GM12891 (cell line): ENCODE measurements around the gene MAP2K1.

Experiments
- DNase-seq: peaks from one replicate; pipeline ENCODE4 v3.0.0; 2011; ENCODE audit warnings: low spot score; ENCODE audit not compliant: insufficient read length
- FAIRE-seq: peaks from 2 replicates; lab custom pipeline; 2011; peaks lifted over from hg19 to GRCh38; lab: Jason Lieb, UNC
- PAX5 ChIP-seq: IDR thresholded peaks from 2 replicates; pipeline ENCODE4 v1.6.1; 2011; ENCODE audit warnings: low read length, moderate library complexity, mild to moderate bottlenecking; ENCODE audit not compliant: insufficient read depth, severe bottlenecking
- POLR2A ChIP-seq: IDR thresholded peaks from 2 replicates; pipeline ENCODE4 v1.6.1; 2011; ENCODE audit warnings: low read depth, low read length, control low read depth
- POLR2AphosphoS5 ChIP-seq: IDR thresholded peaks from 2 replicates; pipeline ENCODE4 v1.6.1; 2011; ENCODE audit warnings: low read depth, low read length, control low read depth
- POU2F2 ChIP-seq: IDR thresholded peaks from 2 replicates; pipeline ENCODE4 v1.6.1; 2011; ENCODE audit warnings: low read depth, mild to moderate bottlenecking, control low read depth, low read length, moderate library complexity
- SPI1 ChIP-seq: IDR thresholded peaks from 2 replicates; pipeline ENCODE4 v1.6.1; 2011; ENCODE audit warnings: low read depth, low read length, control low read depth
- TAF1 ChIP-seq: IDR thresholded peaks from 2 replicates; pipeline ENCODE4 v1.6.1; 2011; ENCODE audit warnings: low read depth, low read length, control low read depth

MAP2K1 gene

DNA sequence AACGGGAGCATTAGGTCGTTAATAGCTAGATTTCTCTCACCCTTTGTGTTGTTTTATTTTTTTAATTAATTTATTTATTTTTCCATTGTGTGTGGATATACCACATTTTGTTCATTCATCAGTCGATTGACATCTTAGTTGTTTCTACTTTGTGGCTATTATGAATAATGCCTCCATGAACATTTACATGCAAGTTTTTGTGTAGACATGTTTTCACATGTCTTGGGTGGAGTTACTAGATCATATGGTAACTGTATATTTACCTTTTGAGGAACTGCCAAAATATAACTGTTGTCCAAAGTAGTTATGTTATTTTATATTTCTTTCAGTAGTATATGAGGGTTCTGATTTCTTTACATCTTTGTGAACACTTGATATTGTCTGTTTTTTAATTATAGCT, 137.2 kb downstream of the MAP2K1 start:
- no peak for DNase-seq
- FAIRE-seq, result no peak

DNA sequence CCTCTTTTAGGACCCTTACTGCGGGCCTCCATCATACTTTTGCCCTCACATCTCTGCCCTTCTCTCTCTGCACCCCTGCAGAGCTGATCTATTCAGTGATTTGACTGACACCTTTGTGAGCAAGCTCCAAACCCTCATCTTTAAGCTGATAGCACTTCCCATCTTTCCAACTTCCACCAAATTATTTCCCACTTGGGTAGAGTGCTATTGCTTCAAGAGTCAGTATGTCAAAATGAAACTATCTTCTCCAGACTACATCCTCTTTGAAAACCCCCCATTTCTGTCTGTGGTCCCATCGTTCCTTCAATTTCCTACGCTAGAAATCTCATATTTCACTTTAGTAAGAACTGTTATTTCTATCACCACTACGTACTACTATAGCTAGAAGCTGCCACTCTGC, 138.1 kb downstream of the MAP2K1 start:
- TF ChIP-seq TAF1 (no peak), POLR2AphosphoS5 (no peak), PAX5 (no peak), POU2F2 (no peak), POLR2A (no peak), SPI1 (no peak)
- DNase-seq (no peak), FAIRE-seq (no peak)

More for the DNA sequence above, 137.2 kb downstream of the MAP2K1 start:
- TF ChIP-seq POU2F2 (no peak), SPI1 (no peak), POLR2AphosphoS5 (no peak), PAX5 (no peak), TAF1 (no peak), POLR2A (no peak)

DNA sequence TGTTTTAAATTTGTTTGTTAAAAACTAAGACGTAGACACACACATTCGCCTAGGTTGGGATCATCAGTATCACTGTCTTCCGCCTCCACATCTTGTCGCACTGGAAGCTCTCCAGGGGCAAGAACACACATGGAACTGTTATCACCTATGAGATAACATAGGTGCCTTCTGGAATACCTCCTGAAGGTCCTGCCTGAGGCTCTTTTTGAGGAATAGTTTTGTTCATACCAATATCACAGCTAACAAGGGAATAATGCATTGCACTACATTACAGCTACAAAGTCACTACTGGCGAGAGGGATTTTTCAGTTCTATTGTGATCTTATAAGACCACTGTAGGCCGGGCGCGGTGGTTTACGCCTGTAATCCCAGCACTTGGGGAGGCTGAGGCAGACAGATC, 148.3 kb downstream of the MAP2K1 start:
- FAIRE-seq (no peak), DNase-seq (no peak)
- TF ChIP-seq TAF1 (no peak), SPI1 (no peak), PAX5 (no peak), POLR2AphosphoS5 (no peak), POU2F2 (no peak), POLR2A (no peak)
